Endometrial microvascular endothelial cells (primary cell): ENCODE data around the gene CCDC86. TPM values are rescaled to one million over a fixed set of nuclear protein-coding genes. Genes with fewer than 3 reads are reported as not detected.

ENCODE experiments used
- in situ Hi-C: cut with HindIII; loops from 2 replicates; pipeline ENCODE4 v1.10.0; 2017; ENCODE audit warnings: low sequenced_read_pairs, low pct_unique_long_range_greater_than_20kb; ENCODE audit errors: inconsistent ontology term
- total RNA-seq: library from RNA; depleted of rRNA; stranded (reverse); fragments of >200 nt; gene quantifications from one replicate; pipeline ENCODE4 v1.2.3, GENCODE V29; 2015; ENCODE audit errors: inconsistent ontology term

The CCDC86 gene
- total RNA-seq, 1 donor from 2014 or later = 80.8 TPM

- in situ Hi-C loops = no loop called here
These were observed 34.2 kb downstream of the CCDC86 start for GRCh38 chr11:60876168-60876485.

GRCh38 chr11:60878245-60879101, 36.6 kb downstream of the CCDC86 start:
- in situ Hi-C loops = no loop called here

GRCh38 chr11:60879104-60879503, 37.2 kb downstream of the CCDC86 start:
- in situ Hi-C loops = no loop called here

GRCh38 chr11:60879971-60880588, 38.2 kb downstream of the CCDC86 start:
- in situ Hi-C loops = no loop called here

- in situ Hi-C loops = no loop called here
These were observed 38.9 kb downstream of the CCDC86 start for GRCh38 chr11:60880643-60881282.

GRCh38 chr11:60887556-60887955, 45.6 kb downstream of the CCDC86 start:
- in situ Hi-C loops = no loop called here

- in situ Hi-C loops = no loop called here
These were observed 48.0 kb downstream of the CCDC86 start for GRCh38 chr11:60889869-60890311.

GRCh38 chr11:60890696-60891095, 48.8 kb downstream of the CCDC86 start:
- in situ Hi-C loops = no loop called here

- in situ Hi-C loops = no loop called here
These were observed 49.3 kb downstream of the CCDC86 start for GRCh38 chr11:60891103-60891741.

GRCh38 chr11:60895687-60896086, 53.8 kb downstream of the CCDC86 start:
- in situ Hi-C loops = no loop called here

GRCh38 chr11:60897496-60897895, 55.6 kb downstream of the CCDC86 start:
- in situ Hi-C loops = no loop called here

GRCh38 chr11:60899046-60899936, 57.4 kb downstream of the CCDC86 start:
- in situ Hi-C loops = no loop called here

GRCh38 chr11:60899977-60900376, 58.1 kb downstream of the CCDC86 start:
- in situ Hi-C loops = no loop called here

Other genes with a start within 250 kb of the CCDC86 start
- not detected for gene MS4A8, start 142.5 kb upstream of the CCDC86 start, total RNA-seq
- gene MS4A18, start 117.4 kb upstream of the CCDC86 start, total RNA-seq = not detected
- gene MS4A15, start 85.2 kb upstream of the CCDC86 start, total RNA-seq = not detected
- gene MS4A10, start 56.8 kb upstream of the CCDC86 start, total RNA-seq = not detected
- gene PTGDR2, start 13.8 kb downstream of the CCDC86 start, total RNA-seq = not detected
- gene ZP1, start 25.4 kb downstream of the CCDC86 start, total RNA-seq = not detected
- 130 TPM for gene PRPF19, start 64.5 kb downstream of the CCDC86 start, total RNA-seq
- gene TMEM109, start 72.0 kb downstream of the CCDC86 start, total RNA-seq = 190 TPM
- 105 TPM for gene TMEM132A, start 82.3 kb downstream of the CCDC86 start, total RNA-seq
- 8.2 TPM for gene SLC15A3, start 110.1 kb downstream of the CCDC86 start, total RNA-seq
- not detected for gene CD6, start 129.6 kb downstream of the CCDC86 start, total RNA-seq